Mesothelial cell of epicardium (in vitro differentiated cells): ENCODE data around the gene CBL. TPM values are rescaled to one million over a fixed set of nuclear protein-coding genes. Genes with fewer than 3 reads are reported as not detected.

ENCODE experiments used
- DNase-seq, 2 experiments: peaks; one replicate each; pipeline ENCODE4 v3.0.0; 2021; ENCODE audit warnings: low spot score in 2 of 2; ENCODE audit not compliant: unreplicated experiment in 2 of 2
- H3K27ac Mint-ChIP-seq: 2 replicates; pipeline ENCODE4 v1.8.0; 2021; ENCODE audit warnings: mixed read lengths
- H3K27me3 Mint-ChIP-seq: 2 replicates; pipeline ENCODE4 v1.8.0; 2021; ENCODE audit warnings: low read depth, mixed read lengths
- H3K36me3 Mint-ChIP-seq: 2 replicates; pipeline ENCODE4 v1.8.0; 2021; ENCODE audit warnings: mixed read lengths
- H3K4me1 Mint-ChIP-seq: 2 replicates; pipeline ENCODE4 v1.8.0; 2021; ENCODE audit warnings: mixed read lengths
- H3K4me3 Mint-ChIP-seq: 2 replicates; pipeline ENCODE4 v1.8.0; 2021; ENCODE audit warnings: mild to moderate bottlenecking, moderate library complexity, mixed read lengths
- H3K9me3 Mint-ChIP-seq: 2 replicates; pipeline ENCODE4 v1.8.0; 2021; ENCODE audit warnings: mixed read lengths
- CTCF ChIP-seq: fragments of 200-600 bp; sonication (generic); IDR thresholded peaks from one replicate; pipeline ENCODE4 v1.5.0; 2021; ENCODE audit warnings: antibody characterized with exemption; ENCODE audit not compliant: unreplicated experiment
- total RNA-seq: library from RNA; stranded (reverse); gene quantifications from 3 replicates; pipeline ENCODE4 v1.2.1, GENCODE V29; 2021

Gene CBL
- total RNA-seq, 1 donor from 2014 or later: 27.5 TPM

GRCh38 chr11:119263352-119263940 is 57.3 kb downstream of the CBL start:
- H3K4me3 Mint-ChIP-seq: no peak overlapping the region
- H3K4me1 Mint-ChIP-seq: peaks cover 2% of the 10 kb centered on the region
- TF ChIP-seq CTCF: no peak
- no peaks in the 10 kb centered on the region for H3K27me3 Mint-ChIP-seq
- H3K27ac Mint-ChIP-seq: no peak overlapping the region
- H3K36me3 Mint-ChIP-seq: peaks cover 2% of the 10 kb centered on the region
- no peak for DNase-seq
- H3K9me3 Mint-ChIP-seq: no peaks in the 10 kb centered on the region

- Mint-ChIP-seq H3K27me3 (no peaks in the 10 kb centered on the region), H3K36me3 (peaks cover 2% of the 10 kb centered on the region), H3K27ac (no peak overlapping the region), H3K4me3 (no peak overlapping the region), H3K4me1 (peaks cover 2% of the 10 kb centered on the region), H3K9me3 (no peaks in the 10 kb centered on the region)
- DNase-seq: no peak
- no peak for TF ChIP-seq CTCF
Observed at GRCh38 chr11:119266063-119266462, 59.9 kb downstream of the CBL start.

- H3K9me3 Mint-ChIP-seq: no peaks in the 10 kb centered on the region
- TF ChIP-seq CTCF: no peak
- no peak for DNase-seq
- H3K27ac Mint-ChIP-seq: no peak overlapping the region
- peaks cover 2% of the 10 kb centered on the region for H3K36me3 Mint-ChIP-seq
- H3K4me1 Mint-ChIP-seq: peaks cover 2% of the 10 kb centered on the region
- H3K27me3 Mint-ChIP-seq: no peaks in the 10 kb centered on the region
- H3K4me3 Mint-ChIP-seq: no peak overlapping the region
Observed at GRCh38 chr11:119266517-119267255, 60.5 kb downstream of the CBL start.

GRCh38 chr11:119267645-119268044 is 61.5 kb downstream of the CBL start:
- H3K27me3 Mint-ChIP-seq: no peaks in the 10 kb centered on the region
- H3K27ac Mint-ChIP-seq: no peak overlapping the region
- peaks cover 2% of the 10 kb centered on the region for H3K4me1 Mint-ChIP-seq
- TF ChIP-seq CTCF: no peak
- DNase-seq: no peak
- H3K9me3 Mint-ChIP-seq: no peaks in the 10 kb centered on the region
- H3K36me3 Mint-ChIP-seq: peaks cover 5% of the 10 kb centered on the region
- no peak overlapping the region for H3K4me3 Mint-ChIP-seq

GRCh38 chr11:119273721-119274120 is 67.6 kb downstream of the CBL start:
- H3K36me3 Mint-ChIP-seq: peaks cover 25% of the 10 kb centered on the region
- H3K27me3 Mint-ChIP-seq: no peaks in the 10 kb centered on the region

More at GRCh38 chr11:119273721-119274120, 67.6 kb downstream of the CBL start:
- TF ChIP-seq CTCF: no peak
- no peaks in the 10 kb centered on the region for H3K9me3 Mint-ChIP-seq
- H3K4me3 Mint-ChIP-seq: no peak overlapping the region
- H3K27ac Mint-ChIP-seq: no peak overlapping the region
- no peaks in the 10 kb centered on the region for H3K4me1 Mint-ChIP-seq
- DNase-seq: no peak
